ENCODE results near the gene TREML4.

Gene TREML4

DNA sequence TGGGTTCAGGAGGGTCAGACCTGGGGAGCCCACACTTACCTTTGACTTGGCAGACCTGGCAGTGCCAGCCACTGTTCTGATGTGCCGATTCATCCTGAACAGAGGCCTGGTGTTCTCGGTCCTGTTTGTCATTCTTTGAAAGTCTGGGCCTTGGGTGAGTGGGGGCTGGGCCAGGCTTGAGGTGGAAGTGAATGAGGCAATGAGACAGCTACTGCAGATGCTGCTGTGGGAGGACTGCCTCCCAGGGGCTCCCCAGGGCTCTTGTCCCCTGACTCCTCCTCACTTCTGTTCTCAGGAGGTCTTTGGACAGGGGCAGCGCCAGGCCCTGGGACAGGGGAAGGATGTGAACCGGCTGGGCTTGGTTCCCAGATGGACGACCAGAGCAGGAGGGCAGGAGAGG lies 5.6 kb upstream of the TREML4 start:
- no peak for TF ChIP-seq TAF1 (IDR thresholded peaks at IDR 0.05; ENCODE audit: borderline replicate concordance, insufficient read depth, low read length)
- TF ChIP-seq, protein P1, sequence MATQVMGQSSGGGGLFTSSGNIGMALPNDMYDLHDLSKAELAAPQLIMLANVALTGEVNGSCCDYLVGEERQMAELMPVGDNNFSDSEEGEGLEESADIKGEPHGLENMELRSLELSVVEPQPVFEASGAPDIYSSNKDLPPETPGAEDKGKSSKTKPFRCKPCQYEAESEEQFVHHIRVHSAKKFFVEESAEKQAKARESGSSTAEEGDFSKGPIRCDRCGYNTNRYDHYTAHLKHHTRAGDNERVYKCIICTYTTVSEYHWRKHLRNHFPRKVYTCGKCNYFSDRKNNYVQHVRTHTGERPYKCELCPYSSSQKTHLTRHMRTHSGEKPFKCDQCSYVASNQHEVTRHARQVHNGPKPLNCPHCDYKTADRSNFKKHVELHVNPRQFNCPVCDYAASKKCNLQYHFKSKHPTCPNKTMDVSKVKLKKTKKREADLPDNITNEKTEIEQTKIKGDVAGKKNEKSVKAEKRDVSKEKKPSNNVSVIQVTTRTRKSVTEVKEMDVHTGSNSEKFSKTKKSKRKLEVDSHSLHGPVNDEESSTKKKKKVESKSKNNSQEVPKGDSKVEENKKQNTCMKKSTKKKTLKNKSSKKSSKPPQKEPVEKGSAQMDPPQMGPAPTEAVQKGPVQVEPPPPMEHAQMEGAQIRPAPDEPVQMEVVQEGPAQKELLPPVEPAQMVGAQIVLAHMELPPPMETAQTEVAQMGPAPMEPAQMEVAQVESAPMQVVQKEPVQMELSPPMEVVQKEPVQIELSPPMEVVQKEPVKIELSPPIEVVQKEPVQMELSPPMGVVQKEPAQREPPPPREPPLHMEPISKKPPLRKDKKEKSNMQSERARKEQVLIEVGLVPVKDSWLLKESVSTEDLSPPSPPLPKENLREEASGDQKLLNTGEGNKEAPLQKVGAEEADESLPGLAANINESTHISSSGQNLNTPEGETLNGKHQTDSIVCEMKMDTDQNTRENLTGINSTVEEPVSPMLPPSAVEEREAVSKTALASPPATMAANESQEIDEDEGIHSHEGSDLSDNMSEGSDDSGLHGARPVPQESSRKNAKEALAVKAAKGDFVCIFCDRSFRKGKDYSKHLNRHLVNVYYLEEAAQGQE (IDR thresholded peaks at IDR 0.05; ENCODE audit: insufficient read depth in 1 of 2, low read depth in 2 of 2, low read length in 2 of 2): no peak
- TF ChIP-seq SIN3A (IDR thresholded peaks at IDR 0.05; ENCODE audit: borderline replicate concordance, insufficient read depth, low read length): no peak
- TF ChIP-seq POLR2AphosphoS5 (IDR thresholded peaks at IDR 0.05; ENCODE audit: low read depth, low read length): no peak
- TF ChIP-seq FOXP2 (optimal IDR thresholded peaks at IDR 0.05; ENCODE audit: borderline replicate concordance, extremely low read depth, extremely low read length, insufficient read depth): no peak

DNA sequence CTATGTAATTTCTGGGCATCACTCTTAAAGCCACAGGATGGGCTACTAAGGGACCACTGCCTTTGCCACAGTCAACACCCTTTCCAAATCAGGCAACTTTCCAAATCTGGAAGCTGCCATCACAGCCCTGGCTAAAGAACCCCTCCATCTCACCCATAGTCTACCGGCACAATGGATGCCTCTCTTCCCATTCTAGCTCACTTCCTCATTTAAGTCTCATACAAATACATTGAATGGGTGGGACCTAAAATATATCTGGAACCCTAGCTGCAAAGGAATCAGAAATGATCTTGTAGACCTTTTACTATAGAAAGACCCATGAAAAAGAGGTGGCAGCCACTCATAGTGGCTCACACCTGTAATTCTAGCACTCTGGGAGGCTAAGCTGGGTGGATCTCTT lies 3.3 kb upstream of the TREML4 start:
- TF ChIP-seq POLR2AphosphoS5 (IDR thresholded peaks at IDR 0.05; ENCODE audit: low read depth, low read length) (no peak), FOXP2 (optimal IDR thresholded peaks at IDR 0.05; ENCODE audit: borderline replicate concordance, extremely low read depth, extremely low read length, insufficient read depth) (no peak), TAF1 (IDR thresholded peaks at IDR 0.05; ENCODE audit: borderline replicate concordance, insufficient read depth, low read length) (no peak), SIN3A (IDR thresholded peaks at IDR 0.05; ENCODE audit: borderline replicate concordance, insufficient read depth, low read length) (no peak)
- TF ChIP-seq, protein P1 (IDR thresholded peaks at IDR 0.05; ENCODE audit: insufficient read depth in 1 of 2, low read depth in 2 of 2, low read length in 2 of 2): no peak

DNA sequence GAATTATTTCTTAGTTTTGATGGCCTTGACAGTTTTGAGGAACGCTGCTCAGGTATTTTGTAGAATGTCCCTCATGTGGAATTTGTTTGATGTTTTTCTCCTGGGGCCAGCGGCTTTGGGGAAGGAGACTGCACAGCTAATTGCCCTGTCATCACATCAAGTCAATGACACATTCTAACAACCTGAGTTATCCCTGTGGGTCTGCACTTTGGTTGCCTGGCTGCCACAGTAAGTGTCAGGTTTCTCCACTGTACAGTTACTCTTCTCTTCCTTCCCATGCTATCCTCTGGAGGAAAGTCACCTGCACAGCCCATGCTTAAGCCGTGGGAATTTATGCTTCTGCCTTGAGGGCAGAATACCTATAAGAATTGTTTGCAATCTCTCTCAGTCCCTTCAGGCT lies 1.4 kb upstream of the TREML4 start:
- TF ChIP-seq SIN3A (IDR thresholded peaks at IDR 0.05; ENCODE audit: borderline replicate concordance, insufficient read depth, low read length) (no peak), TAF1 (IDR thresholded peaks at IDR 0.05; ENCODE audit: borderline replicate concordance, insufficient read depth, low read length) (no peak), POLR2AphosphoS5 (IDR thresholded peaks at IDR 0.05; ENCODE audit: low read depth, low read length) (no peak), FOXP2 (optimal IDR thresholded peaks at IDR 0.05; ENCODE audit: borderline replicate concordance, extremely low read depth, extremely low read length, insufficient read depth) (no peak)
- TF ChIP-seq, protein P1 (IDR thresholded peaks at IDR 0.05; ENCODE audit: insufficient read depth in 1 of 2, low read depth in 2 of 2, low read length in 2 of 2): no peak

DNA sequence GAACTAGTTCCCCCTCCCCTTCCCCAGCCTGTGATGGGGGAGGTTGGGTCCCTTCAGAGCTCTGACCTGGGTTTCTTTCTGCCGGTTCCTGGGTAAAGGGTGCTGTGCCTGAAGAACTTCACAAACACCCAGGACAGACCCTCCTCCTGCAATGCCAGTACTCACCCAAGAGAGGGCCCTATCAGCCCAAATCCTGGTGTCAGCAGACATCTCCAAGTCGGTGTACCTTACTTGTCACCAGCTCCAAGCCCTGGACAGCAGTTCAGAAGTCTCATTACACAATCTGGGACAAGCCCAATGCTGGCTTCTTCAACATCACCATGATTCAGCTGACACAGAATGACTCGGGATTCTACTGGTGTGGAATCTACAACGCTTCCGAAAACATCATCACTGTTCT lies 467 bp downstream of the TREML4 start:
- TF ChIP-seq, protein P1 (IDR thresholded peaks at IDR 0.05; ENCODE audit: insufficient read depth in 1 of 2, low read depth in 2 of 2, low read length in 2 of 2): no peak
- TF ChIP-seq TAF1 (IDR thresholded peaks at IDR 0.05; ENCODE audit: borderline replicate concordance, insufficient read depth, low read length) (no peak), POLR2AphosphoS5 (IDR thresholded peaks at IDR 0.05; ENCODE audit: low read depth, low read length) (no peak), SIN3A (IDR thresholded peaks at IDR 0.05; ENCODE audit: borderline replicate concordance, insufficient read depth, low read length) (no peak), FOXP2 (optimal IDR thresholded peaks at IDR 0.05; ENCODE audit: borderline replicate concordance, extremely low read depth, extremely low read length, insufficient read depth) (no peak)

DNA sequence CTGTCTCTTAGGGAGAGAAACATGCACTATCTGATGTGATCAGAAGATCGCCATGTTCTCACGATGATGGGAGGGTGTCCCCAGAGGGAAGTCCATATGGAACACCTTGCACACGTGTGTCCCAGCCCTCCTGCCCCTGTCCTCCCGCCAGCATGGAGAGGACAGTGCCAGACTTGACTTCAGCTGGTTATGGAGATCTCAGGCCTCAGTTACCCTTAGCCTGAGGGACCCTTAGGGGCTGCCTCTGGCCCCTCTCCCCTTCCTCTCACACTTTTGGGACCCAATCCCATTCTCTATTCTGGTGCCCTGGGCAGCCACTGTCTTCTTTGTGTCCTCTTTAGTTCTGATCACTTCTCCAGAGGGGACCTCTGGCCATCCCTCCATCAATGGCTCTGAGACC lies 1.6 kb downstream of the TREML4 start:
- no peak for TF ChIP-seq TAF1 (IDR thresholded peaks at IDR 0.05; ENCODE audit: borderline replicate concordance, insufficient read depth, low read length)
- no peak for TF ChIP-seq FOXP2 (optimal IDR thresholded peaks at IDR 0.05; ENCODE audit: borderline replicate concordance, extremely low read depth, extremely low read length, insufficient read depth)
- no peak for TF ChIP-seq SIN3A (IDR thresholded peaks at IDR 0.05; ENCODE audit: borderline replicate concordance, insufficient read depth, low read length)
- TF ChIP-seq POLR2AphosphoS5 (IDR thresholded peaks at IDR 0.05; ENCODE audit: low read depth, low read length): no peak
- TF ChIP-seq, protein P1 (IDR thresholded peaks at IDR 0.05; ENCODE audit: insufficient read depth in 1 of 2, low read depth in 2 of 2, low read length in 2 of 2): no peak
